ENCODE data around the gene ADAMTSL3. TPM values are rescaled to one million over a fixed set of nuclear protein-coding genes. Genes with fewer than 3 reads are reported as not detected.

The ADAMTSL3 gene
- total RNA-seq, 2 donors from 2014 or later, result 12.2 to 21.2 TPM

GRCh38 chr15:84006421-84006820, 352.5 kb downstream of the ADAMTSL3 start:
- no peaks in the 10 kb centered on the region for H3K9me3 ChIP-seq
- DNase-seq (ENCODE audit: low spot score), result no peak
- H3K36me3 ChIP-seq, result peaks cover 5% of the 10 kb centered on the region
- H3K27me3 ChIP-seq, result no peaks in the 10 kb centered on the region
- H3K4me1 ChIP-seq, result no peaks in the 10 kb centered on the region
- no peak for TF ChIP-seq CTCF (IDR thresholded peaks at IDR 0.05)
- H3K4me3 ChIP-seq, result no peak overlapping the region
- no peak overlapping the region for H3K27ac ChIP-seq

GRCh38 chr15:84009616-84010015, 355.7 kb downstream of the ADAMTSL3 start:
- Histone ChIP-seq H3K4me1 (no peaks in the 10 kb centered on the region), H3K27ac (no peak overlapping the region), H3K36me3 (peaks cover 5% of the 10 kb centered on the region), H3K4me3 (no peak overlapping the region), H3K27me3 (no peaks in the 10 kb centered on the region), H3K9me3 (peaks cover 0 to 9% of the 10 kb centered on the region in 2 donors)
- no peak for DNase-seq (ENCODE audit: low spot score)
- TF ChIP-seq CTCF (IDR thresholded peaks at IDR 0.05), result no peak

- H3K9me3 ChIP-seq, result peaks cover 0 to 9% of the 10 kb centered on the region in 2 donors
- H3K4me3 ChIP-seq, result no peak overlapping the region
- peaks cover 4% of the 10 kb centered on the region for H3K36me3 ChIP-seq
- DNase-seq (ENCODE audit: low spot score), result no peak
- no peaks in the 10 kb centered on the region for H3K4me1 ChIP-seq
- TF ChIP-seq CTCF (IDR thresholded peaks at IDR 0.05), result no peak
- no peaks in the 10 kb centered on the region for H3K27me3 ChIP-seq
- H3K27ac ChIP-seq, result no peak overlapping the region
Measured at GRCh38 chr15:84010246-84010645, 356.3 kb downstream of the ADAMTSL3 start.

- TF ChIP-seq CTCF (IDR thresholded peaks at IDR 0.05), result no peak
- no peak for DNase-seq (ENCODE audit: low spot score)
- H3K36me3 ChIP-seq, result peaks cover 8% of the 10 kb centered on the region
- no peak overlapping the region for H3K4me3 ChIP-seq
- no peak overlapping the region for H3K27ac ChIP-seq
- no peaks in the 10 kb centered on the region for H3K4me1 ChIP-seq
- H3K27me3 ChIP-seq, result no peaks in the 10 kb centered on the region
- H3K9me3 ChIP-seq, result peaks cover 0 to 9% of the 10 kb centered on the region in 2 donors
Measured at GRCh38 chr15:84016371-84016770, 362.4 kb downstream of the ADAMTSL3 start.

GRCh38 chr15:84022516-84022915, 368.6 kb downstream of the ADAMTSL3 start:
- no peak for TF ChIP-seq CTCF (IDR thresholded peaks at IDR 0.05)
- Histone ChIP-seq H3K27me3 (no peaks in the 10 kb centered on the region), H3K4me3 (no peak overlapping the region), H3K27ac (no peak overlapping the region), H3K36me3 (peaks cover 53% of the 10 kb centered on the region), H3K4me1 (no peaks in the 10 kb centered on the region), H3K9me3 (no peaks in the 10 kb centered on the region)
- no peak for DNase-seq (ENCODE audit: low spot score)

- no peaks in the 10 kb centered on the region for H3K4me1 ChIP-seq
Measured at GRCh38 chr15:84023636-84024035, 369.7 kb downstream of the ADAMTSL3 start.

More at GRCh38 chr15:84023636-84024035, 369.7 kb downstream of the ADAMTSL3 start:
- no peak overlapping the region for H3K27ac ChIP-seq
- no peak overlapping the region for H3K4me3 ChIP-seq
- DNase-seq (ENCODE audit: low spot score), result no peak
- H3K27me3 ChIP-seq, result no peaks in the 10 kb centered on the region
- peaks cover 50% of the 10 kb centered on the region for H3K36me3 ChIP-seq
- peak; percentile 23 to 61 for TF ChIP-seq CTCF (IDR thresholded peaks at IDR 0.05)
- peaks cover 0 to 5% of the 10 kb centered on the region in 2 donors for H3K9me3 ChIP-seq

All from right atrium auricular region (tissue), 2 donors.